ENCODE results near the gene TRAPPC5.
"Not testable (repeated sequence)": the region's sequence is repeated elsewhere in the genome, so short reads cannot be mapped to it uniquely, and the experiment has no call there.

Gene TRAPPC5

GRCh38 chr19:7680606-7681339, at the start of gene TRAPPC5:
Gene TRAPPC5, plus strand, starts transcription at chr19:7680833. Its CDS starts 1,421 bp downstream, at chr19:7682254.
- DNase-seq, result peak; percentile 96

- DNase-seq, result no peak
These were observed 49.1 kb upstream of the TRAPPC5 start for GRCh38 chr19:7631577-7631976.

GRCh38 chr19:7632340-7633203, 48.1 kb upstream of the TRAPPC5 start:
- no peak for DNase-seq

- DNase-seq, result no peak
These were observed 46.9 kb upstream of the TRAPPC5 start, which contains the start of gene PCP2 for GRCh38 chr19:7633698-7634097. Gene PCP2, minus strand, starts transcription at chr19:7633719. Its CDS starts 262 bp downstream, at chr19:7633457.

GRCh38 chr19:7635670-7636069, 45.0 kb upstream of the TRAPPC5 start:
- DNase-seq, result no peak

GRCh38 chr19:7636317-7636690, 44.3 kb upstream of the TRAPPC5 start:
- no peak for DNase-seq

GRCh38 chr19:7636691-7637373, 43.8 kb upstream of the TRAPPC5 start, which contains the start of gene STXBP2:
Gene STXBP2, plus strand, starts transcription at chr19:7637110. Its CDS starts 40 bp downstream, at chr19:7637150.
- DNase-seq, result peak; percentile 48

GRCh38 chr19:7637374-7638256, 43.0 kb upstream of the TRAPPC5 start:
- DNase-seq, result no peak

- no peak for DNase-seq
These were observed 41.7 kb upstream of the TRAPPC5 start for GRCh38 chr19:7638802-7639465.

GRCh38 chr19:7639863-7640348, 40.7 kb upstream of the TRAPPC5 start:
- no peak for DNase-seq

GRCh38 chr19:7640803-7641202, 39.8 kb upstream of the TRAPPC5 start:
- DNase-seq, result no peak

- no peak for DNase-seq
These were observed 39.0 kb upstream of the TRAPPC5 start for GRCh38 chr19:7641290-7642276.

- no peak for DNase-seq
These were observed 38.2 kb upstream of the TRAPPC5 start for GRCh38 chr19:7642295-7643030.

- DNase-seq, result no peak
These were observed 37.6 kb upstream of the TRAPPC5 start for GRCh38 chr19:7643031-7643415.

- not testable (repeated sequence) for DNase-seq
These were observed 36.7 kb upstream of the TRAPPC5 start for GRCh38 chr19:7643629-7644549.

- DNase-seq, result no peak
These were observed 36.1 kb upstream of the TRAPPC5 start for GRCh38 chr19:7644550-7644877.

- DNase-seq, result no peak
These were observed 35.5 kb upstream of the TRAPPC5 start for GRCh38 chr19:7645163-7645562.

- no peak for DNase-seq
These were observed 34.8 kb upstream of the TRAPPC5 start for GRCh38 chr19:7645656-7646425.

All from eye (tissue), 1 donor.